ENCODE results near the gene KRT86.

- no peak for TF ChIP-seq RFX5 (IDR thresholded peaks at IDR 0.05)
- TF ChIP-seq RAD21 (conservative IDR thresholded peaks at IDR 0.05 in 1 of 2, IDR thresholded peaks at IDR 0.05 in 1 of 2), result no peak
These were observed 7.9 kb upstream of the KRT86 start for GRCh38 chr12:52266514-52266913.
